ENCODE measurements around the gene NPSR1.

Gene NPSR1

GRCh38 chr7:34823650-34824258 is 165.7 kb downstream of the NPSR1 start:
- Mint-ChIP-seq H3K4me1 (ENCODE audit: low read depth) (no peaks in the 10 kb centered on the region), H3K4me3 (no peak overlapping the region), H3K9me3 (no peaks in the 10 kb centered on the region), H3K27ac (no peak overlapping the region), H3K36me3 (ENCODE audit: low read depth) (no peaks in the 10 kb centered on the region), H3K27me3 (ENCODE audit: low read depth) (no peaks in the 10 kb centered on the region)

- Mint-ChIP-seq H3K4me3 (no peak overlapping the region), H3K4me1 (ENCODE audit: low read depth) (no peaks in the 10 kb centered on the region), H3K9me3 (no peaks in the 10 kb centered on the region), H3K27me3 (ENCODE audit: low read depth) (no peaks in the 10 kb centered on the region), H3K27ac (no peak overlapping the region), H3K36me3 (ENCODE audit: low read depth) (no peaks in the 10 kb centered on the region)
Observed at GRCh38 chr7:34825221-34825620, 167.2 kb downstream of the NPSR1 start.

- Mint-ChIP-seq H3K36me3 (ENCODE audit: low read depth) (no peaks in the 10 kb centered on the region), H3K27me3 (ENCODE audit: low read depth) (no peaks in the 10 kb centered on the region), H3K9me3 (no peaks in the 10 kb centered on the region), H3K4me3 (no peak overlapping the region), H3K27ac (no peak overlapping the region), H3K4me1 (ENCODE audit: low read depth) (no peaks in the 10 kb centered on the region)
Observed at GRCh38 chr7:34830390-34830789, 172.4 kb downstream of the NPSR1 start.

- Mint-ChIP-seq H3K4me1 (ENCODE audit: low read depth) (no peaks in the 10 kb centered on the region), H3K36me3 (ENCODE audit: low read depth) (no peaks in the 10 kb centered on the region), H3K9me3 (no peaks in the 10 kb centered on the region), H3K4me3 (no peak overlapping the region), H3K27me3 (ENCODE audit: low read depth) (no peaks in the 10 kb centered on the region), H3K27ac (no peak overlapping the region)
Observed at GRCh38 chr7:34831436-34831835, 173.4 kb downstream of the NPSR1 start.

- Mint-ChIP-seq H3K27me3 (ENCODE audit: low read depth) (no peaks in the 10 kb centered on the region), H3K9me3 (no peaks in the 10 kb centered on the region), H3K36me3 (ENCODE audit: low read depth) (no peaks in the 10 kb centered on the region), H3K4me1 (ENCODE audit: low read depth) (no peaks in the 10 kb centered on the region), H3K27ac (no peak overlapping the region), H3K4me3 (no peak overlapping the region)
Observed at GRCh38 chr7:34832020-34832419, 174.0 kb downstream of the NPSR1 start.

- no peak overlapping the region for H3K4me3 Mint-ChIP-seq
- no peaks in the 10 kb centered on the region for H3K9me3 Mint-ChIP-seq
- H3K4me1 Mint-ChIP-seq (ENCODE audit: low read depth) = no peaks in the 10 kb centered on the region
- H3K27me3 Mint-ChIP-seq (ENCODE audit: low read depth) = no peaks in the 10 kb centered on the region
- H3K36me3 Mint-ChIP-seq (ENCODE audit: low read depth) = no peaks in the 10 kb centered on the region
- H3K27ac Mint-ChIP-seq = no peak overlapping the region
Observed at GRCh38 chr7:34835901-34836600, 178.0 kb downstream of the NPSR1 start.

- no peaks in the 10 kb centered on the region for H3K4me1 Mint-ChIP-seq (ENCODE audit: low read depth)
- H3K4me3 Mint-ChIP-seq = no peak overlapping the region
- H3K27ac Mint-ChIP-seq = no peak overlapping the region
- no peaks in the 10 kb centered on the region for H3K27me3 Mint-ChIP-seq (ENCODE audit: low read depth)
- H3K9me3 Mint-ChIP-seq = no peaks in the 10 kb centered on the region
- no peaks in the 10 kb centered on the region for H3K36me3 Mint-ChIP-seq (ENCODE audit: low read depth)
Observed at GRCh38 chr7:34837316-34837715, 179.3 kb downstream of the NPSR1 start.

- Mint-ChIP-seq H3K4me1 (ENCODE audit: low read depth) (no peaks in the 10 kb centered on the region), H3K9me3 (no peaks in the 10 kb centered on the region), H3K27ac (no peak overlapping the region), H3K4me3 (no peak overlapping the region), H3K36me3 (ENCODE audit: low read depth) (no peaks in the 10 kb centered on the region), H3K27me3 (ENCODE audit: low read depth) (no peaks in the 10 kb centered on the region)
Observed at GRCh38 chr7:34837801-34838201, 179.8 kb downstream of the NPSR1 start.

- no peaks in the 10 kb centered on the region for H3K27me3 Mint-ChIP-seq (ENCODE audit: low read depth)
- no peaks in the 10 kb centered on the region for H3K4me1 Mint-ChIP-seq (ENCODE audit: low read depth)
- no peak overlapping the region for H3K4me3 Mint-ChIP-seq
- no peak overlapping the region for H3K27ac Mint-ChIP-seq
- no peaks in the 10 kb centered on the region for H3K9me3 Mint-ChIP-seq
- H3K36me3 Mint-ChIP-seq (ENCODE audit: low read depth) = no peaks in the 10 kb centered on the region
Observed at GRCh38 chr7:34838329-34838728, 180.3 kb downstream of the NPSR1 start.

- no peaks in the 10 kb centered on the region for H3K27me3 Mint-ChIP-seq (ENCODE audit: low read depth)
- no peaks in the 10 kb centered on the region for H3K4me1 Mint-ChIP-seq (ENCODE audit: low read depth)
- H3K36me3 Mint-ChIP-seq (ENCODE audit: low read depth) = no peaks in the 10 kb centered on the region
- no peak overlapping the region for H3K4me3 Mint-ChIP-seq
- no peaks in the 10 kb centered on the region for H3K9me3 Mint-ChIP-seq
- H3K27ac Mint-ChIP-seq = no peak overlapping the region
Observed at GRCh38 chr7:34839645-34840044, 181.6 kb downstream of the NPSR1 start.

- Mint-ChIP-seq H3K9me3 (no peaks in the 10 kb centered on the region), H3K27ac (no peak overlapping the region), H3K4me1 (ENCODE audit: low read depth) (no peaks in the 10 kb centered on the region), H3K27me3 (ENCODE audit: low read depth) (no peaks in the 10 kb centered on the region), H3K36me3 (ENCODE audit: low read depth) (no peaks in the 10 kb centered on the region), H3K4me3 (no peak overlapping the region)
Observed at GRCh38 chr7:34840176-34840785, 182.3 kb downstream of the NPSR1 start.

GRCh38 chr7:34841326-34841725 is 183.3 kb downstream of the NPSR1 start:
- Mint-ChIP-seq H3K4me3 (no peak overlapping the region), H3K27me3 (ENCODE audit: low read depth) (no peaks in the 10 kb centered on the region), H3K4me1 (ENCODE audit: low read depth) (no peaks in the 10 kb centered on the region), H3K36me3 (ENCODE audit: low read depth) (no peaks in the 10 kb centered on the region), H3K9me3 (no peaks in the 10 kb centered on the region), H3K27ac (no peak overlapping the region)

GRCh38 chr7:34842782-34843181 is 184.8 kb downstream of the NPSR1 start:
- H3K4me1 Mint-ChIP-seq (ENCODE audit: low read depth) = no peaks in the 10 kb centered on the region
- no peak overlapping the region for H3K4me3 Mint-ChIP-seq
- H3K27ac Mint-ChIP-seq = no peak overlapping the region
- H3K36me3 Mint-ChIP-seq (ENCODE audit: low read depth) = no peaks in the 10 kb centered on the region
- H3K27me3 Mint-ChIP-seq (ENCODE audit: low read depth) = no peaks in the 10 kb centered on the region
- no peaks in the 10 kb centered on the region for H3K9me3 Mint-ChIP-seq

- no peaks in the 10 kb centered on the region for H3K36me3 Mint-ChIP-seq (ENCODE audit: low read depth)
- H3K4me1 Mint-ChIP-seq (ENCODE audit: low read depth) = no peaks in the 10 kb centered on the region
- no peaks in the 10 kb centered on the region for H3K9me3 Mint-ChIP-seq
- H3K4me3 Mint-ChIP-seq = no peak overlapping the region
- no peaks in the 10 kb centered on the region for H3K27me3 Mint-ChIP-seq (ENCODE audit: low read depth)
- no peak overlapping the region for H3K27ac Mint-ChIP-seq
Observed at GRCh38 chr7:34844406-34844805, 186.4 kb downstream of the NPSR1 start.

GRCh38 chr7:34844936-34845665 is 187.1 kb downstream of the NPSR1 start:
- no peaks in the 10 kb centered on the region for H3K27me3 Mint-ChIP-seq (ENCODE audit: low read depth)
- H3K4me1 Mint-ChIP-seq (ENCODE audit: low read depth) = no peaks in the 10 kb centered on the region

More at GRCh38 chr7:34844936-34845665, 187.1 kb downstream of the NPSR1 start:
- Mint-ChIP-seq H3K27ac (no peak overlapping the region), H3K36me3 (ENCODE audit: low read depth) (no peaks in the 10 kb centered on the region), H3K4me3 (no peak overlapping the region), H3K9me3 (no peaks in the 10 kb centered on the region)

All from T-helper 1 cell treated with Interleukin-12 subunit alpha and Interleukin-12 subunit beta and Interleukin-4 antibody, amounts not matched to agents 30 μg/mL and 1 μg/mL, for 36 hours (primary cell).